Measurements from ENCODE around the gene FNDC4.
"Not testable (repeated sequence)": the region's sequence is repeated elsewhere in the genome, so short reads cannot be mapped to it uniquely, and the experiment has no call there.

FNDC4 gene, protein sequence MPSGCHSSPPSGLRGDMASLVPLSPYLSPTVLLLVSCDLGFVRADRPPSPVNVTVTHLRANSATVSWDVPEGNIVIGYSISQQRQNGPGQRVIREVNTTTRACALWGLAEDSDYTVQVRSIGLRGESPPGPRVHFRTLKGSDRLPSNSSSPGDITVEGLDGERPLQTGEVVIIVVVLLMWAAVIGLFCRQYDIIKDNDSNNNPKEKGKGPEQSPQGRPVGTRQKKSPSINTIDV

DNA sequence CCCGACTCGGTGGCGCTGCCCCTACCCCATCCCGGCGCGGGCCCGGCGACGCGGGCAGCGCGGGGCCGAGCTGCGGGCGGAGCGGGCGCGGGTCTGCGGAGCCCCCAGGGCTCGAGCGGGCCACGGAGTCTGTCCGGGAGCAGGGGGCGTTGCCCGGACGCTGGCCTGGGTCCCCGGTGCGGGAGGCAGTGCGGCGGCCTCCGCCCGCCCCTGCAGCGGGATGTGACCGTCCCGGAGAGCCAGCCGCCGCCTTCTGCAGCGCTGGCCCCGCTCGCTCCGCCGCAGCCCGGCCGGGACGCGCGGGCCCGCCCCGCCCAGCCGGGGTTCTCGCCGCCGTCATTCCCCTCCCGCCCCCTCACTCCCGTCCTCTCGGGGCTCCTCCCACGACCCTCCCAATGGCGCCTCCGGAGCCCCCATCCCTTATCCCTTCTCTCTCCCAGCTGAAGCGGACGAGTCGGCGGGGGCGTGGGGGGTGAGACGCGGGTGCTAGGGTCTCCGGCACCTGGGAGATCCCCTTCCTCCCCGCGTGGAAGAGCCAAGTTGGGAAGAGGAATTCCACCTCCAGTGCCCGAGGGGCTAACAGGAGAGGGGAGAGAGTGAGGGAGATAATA lies at the start of gene FNDC4:
Gene FNDC4 (minus strand): TSS at position 257 of the 611 bp plus-strand sequence. CDS start 521 bp downstream, outside the sequence.
- no peak for DNase-seq (ENCODE audit: low spot score)

DNA sequence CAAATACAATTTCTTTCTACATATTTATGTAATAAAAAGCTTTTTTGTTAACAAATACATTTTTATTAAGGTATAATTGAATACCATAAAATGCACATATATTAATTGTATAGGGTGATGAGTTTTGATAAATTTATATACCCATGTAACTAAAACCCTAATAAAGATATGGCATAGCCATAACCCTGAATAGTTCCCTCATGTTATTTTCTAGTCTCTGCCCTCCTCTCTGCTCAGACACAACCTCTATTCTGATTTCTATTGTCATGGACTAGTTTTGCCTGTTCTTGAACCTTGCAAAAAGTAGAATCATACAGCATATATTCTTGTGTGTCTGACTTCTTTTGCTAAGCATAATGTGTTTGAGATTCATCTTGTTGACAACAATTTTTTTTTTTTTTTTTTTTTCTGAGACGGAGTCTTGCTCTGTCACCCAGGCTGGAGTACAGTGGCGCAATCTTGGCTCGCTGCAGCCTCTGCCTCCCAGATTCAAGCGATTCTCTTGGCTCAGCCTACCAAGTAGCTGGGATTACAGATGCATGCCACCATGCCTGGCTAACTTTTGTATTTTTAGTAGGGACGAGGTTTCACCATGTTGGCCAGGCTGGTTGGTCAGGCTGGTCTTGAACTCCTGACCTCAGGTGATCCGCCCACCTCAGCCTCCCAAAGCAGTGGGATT lies 49.3 kb upstream of the FNDC4 start:
- no peak for DNase-seq (ENCODE audit: low spot score)

DNA sequence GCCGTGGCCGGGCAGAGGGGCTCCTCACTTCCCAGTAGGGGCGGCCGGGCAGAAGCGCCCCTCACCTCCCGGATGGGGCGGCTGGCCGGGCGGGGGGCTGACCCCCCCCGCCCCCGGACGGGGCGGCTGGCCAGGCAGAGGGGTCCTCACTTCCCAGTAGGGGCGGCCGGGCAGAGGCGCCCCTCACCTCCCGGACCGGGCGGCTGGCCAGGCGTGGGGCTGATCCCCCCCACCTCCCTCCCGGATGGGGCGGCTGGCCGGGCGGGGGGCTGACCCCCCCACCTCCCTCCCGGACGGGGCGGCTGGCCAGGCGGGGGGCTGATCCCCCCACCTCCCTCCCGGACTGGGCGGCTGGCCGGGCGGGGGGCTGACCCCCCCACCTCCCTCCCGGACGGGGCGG lies 44.6 kb upstream of the FNDC4 start:
- DNase-seq (ENCODE audit: low spot score) = not testable (repeated sequence)

GRCh38 chr2:27538839-27539450 lies 43.9 kb upstream of the FNDC4 start:
- DNase-seq (ENCODE audit: low spot score) = not testable (repeated sequence)

- no peak for DNase-seq (ENCODE audit: low spot score)
Observed at GRCh38 chr2:27537287-27537686, 42.3 kb upstream of the FNDC4 start.

GRCh38 chr2:27531983-27532382 lies 37.0 kb upstream of the FNDC4 start:
- no peak for DNase-seq (ENCODE audit: low spot score)

DNA sequence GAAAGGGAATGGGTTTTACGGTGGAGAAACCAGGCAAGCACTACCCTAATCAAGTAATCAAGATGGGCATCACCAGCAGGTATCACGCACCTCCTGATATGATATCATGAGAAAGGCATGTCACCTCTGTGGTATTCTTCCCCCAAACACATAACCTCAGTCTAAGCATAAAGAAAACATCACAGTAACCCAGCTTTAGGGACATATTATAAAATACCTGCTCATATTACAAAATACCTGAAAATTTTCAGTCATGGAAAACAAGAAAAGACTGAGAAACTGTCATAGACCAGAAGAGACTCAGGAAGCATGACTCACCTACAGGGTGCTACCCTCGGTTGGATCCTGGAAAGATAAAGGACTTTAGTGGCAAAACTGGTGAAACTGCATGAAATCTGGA lies 32.2 kb upstream of the FNDC4 start:
- DNase-seq (ENCODE audit: low spot score) = no peak

- DNase-seq (ENCODE audit: low spot score) = no peak
Observed at GRCh38 chr2:27522400-27522945, 27.5 kb upstream of the FNDC4 start.

DNA sequence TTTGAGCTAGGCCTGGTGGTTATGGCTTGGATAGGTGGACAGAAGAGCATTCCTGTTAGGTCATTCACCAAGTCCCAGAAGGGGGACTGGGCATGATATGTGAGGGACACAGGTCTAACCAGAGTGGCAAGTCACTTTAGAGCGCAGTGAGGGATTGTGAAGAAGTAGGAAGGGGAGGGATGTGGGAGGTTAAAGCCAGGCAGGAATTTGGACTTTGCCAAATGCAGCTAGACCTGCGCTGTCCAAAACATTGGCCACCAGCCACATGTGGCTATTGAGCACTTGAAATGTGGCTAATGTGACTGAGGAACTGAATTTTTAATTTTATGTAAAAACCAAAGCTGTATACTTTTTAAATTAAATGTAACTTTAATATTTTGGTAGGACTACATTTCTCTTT lies 25.3 kb upstream of the FNDC4 start:
- no peak for DNase-seq (ENCODE audit: low spot score)

- DNase-seq (ENCODE audit: low spot score) = no peak
Observed at GRCh38 chr2:27518782-27519113, 23.7 kb upstream of the FNDC4 start.

- no peak for DNase-seq (ENCODE audit: low spot score)
Observed at GRCh38 chr2:27518113-27518781, 23.2 kb upstream of the FNDC4 start.

GRCh38 chr2:27509326-27509725 lies 14.3 kb upstream of the FNDC4 start:
- no peak for DNase-seq (ENCODE audit: low spot score)

DNA sequence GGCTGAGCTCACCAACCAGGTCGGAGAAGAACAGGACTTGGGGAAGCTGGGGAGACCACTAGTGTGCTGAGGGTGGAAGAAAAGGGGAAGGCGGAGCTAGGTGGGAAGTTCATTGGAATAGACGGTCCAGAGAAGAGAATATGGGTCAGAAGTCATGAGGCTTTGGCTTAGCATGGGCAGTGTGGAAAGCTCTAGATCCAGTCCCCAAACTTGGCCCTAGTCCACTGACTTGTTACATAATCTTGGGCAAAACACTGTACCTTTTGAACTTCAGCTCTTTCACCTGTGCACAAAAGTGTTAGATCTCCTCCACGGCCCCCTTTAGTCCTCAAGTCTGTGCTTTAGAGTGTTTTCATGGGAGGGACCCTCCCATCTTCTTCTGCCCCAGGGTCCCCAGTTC lies 12.3 kb upstream of the FNDC4 start:
- DNase-seq (ENCODE audit: low spot score) = no peak

DNA sequence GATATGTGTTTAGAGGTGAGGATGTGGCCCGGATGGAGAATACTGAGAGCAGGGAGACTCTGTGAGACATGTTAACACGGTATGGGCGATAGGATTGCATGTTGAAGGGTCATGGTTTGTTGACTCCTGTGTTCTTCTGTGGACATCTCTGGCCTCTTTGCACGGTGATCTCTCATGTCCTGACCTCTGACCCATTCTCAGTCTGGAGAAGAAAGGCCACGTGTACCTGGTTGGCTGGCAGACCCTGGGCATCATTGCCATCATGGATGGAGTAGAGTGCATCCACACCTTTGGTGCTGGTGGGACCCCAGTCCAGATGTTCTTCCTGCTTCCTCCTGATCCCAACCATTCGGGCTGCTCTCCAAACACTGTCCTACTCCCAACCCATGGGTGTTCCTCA lies 11.6 kb upstream of the FNDC4 start:
- DNase-seq (ENCODE audit: low spot score) = no peak

DNA sequence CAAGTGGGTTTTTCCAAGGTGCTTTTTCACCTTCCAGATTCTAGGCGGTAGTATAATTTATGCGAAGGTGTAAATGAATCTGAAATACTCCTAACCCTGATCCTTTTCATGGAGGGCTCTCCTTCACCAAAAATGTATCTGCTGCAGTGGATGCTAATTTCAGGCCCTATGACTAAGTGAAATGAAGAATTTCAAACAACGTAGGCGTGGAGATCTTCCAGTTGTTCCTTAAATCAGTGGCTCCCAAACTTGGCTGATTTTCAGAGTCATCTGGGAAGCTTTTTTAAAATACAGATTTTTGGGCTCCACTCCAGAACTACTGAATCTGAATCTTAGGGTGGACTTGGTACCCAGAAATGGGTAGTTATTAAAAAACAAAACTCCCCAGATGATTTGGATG lies 7.1 kb upstream of the FNDC4 start:
- no peak for DNase-seq (ENCODE audit: low spot score)

GRCh38 chr2:27501042-27501441 lies 6.0 kb upstream of the FNDC4 start:
- no peak for DNase-seq (ENCODE audit: low spot score)

- DNase-seq (ENCODE audit: low spot score) = no peak
Observed at GRCh38 chr2:27498975-27499374, 4.0 kb upstream of the FNDC4 start.

- no peak for DNase-seq (ENCODE audit: low spot score)
Observed at GRCh38 chr2:27497288-27497627, 2.3 kb upstream of the FNDC4 start.

GRCh38 chr2:27496357-27497287 lies 1.6 kb upstream of the FNDC4 start, which contains the start of gene GCKR:
GCKR (plus strand) TSS chr2:27496839; CDS start chr2:27496905, 66 bp downstream.
- DNase-seq (ENCODE audit: low spot score) = no peak

GRCh38 chr2:27495840-27496356 lies 898 bp upstream of the FNDC4 start:
- no peak for DNase-seq (ENCODE audit: low spot score)
